Measurements from ENCODE around the gene INO80.

The INO80 gene

DNA sequence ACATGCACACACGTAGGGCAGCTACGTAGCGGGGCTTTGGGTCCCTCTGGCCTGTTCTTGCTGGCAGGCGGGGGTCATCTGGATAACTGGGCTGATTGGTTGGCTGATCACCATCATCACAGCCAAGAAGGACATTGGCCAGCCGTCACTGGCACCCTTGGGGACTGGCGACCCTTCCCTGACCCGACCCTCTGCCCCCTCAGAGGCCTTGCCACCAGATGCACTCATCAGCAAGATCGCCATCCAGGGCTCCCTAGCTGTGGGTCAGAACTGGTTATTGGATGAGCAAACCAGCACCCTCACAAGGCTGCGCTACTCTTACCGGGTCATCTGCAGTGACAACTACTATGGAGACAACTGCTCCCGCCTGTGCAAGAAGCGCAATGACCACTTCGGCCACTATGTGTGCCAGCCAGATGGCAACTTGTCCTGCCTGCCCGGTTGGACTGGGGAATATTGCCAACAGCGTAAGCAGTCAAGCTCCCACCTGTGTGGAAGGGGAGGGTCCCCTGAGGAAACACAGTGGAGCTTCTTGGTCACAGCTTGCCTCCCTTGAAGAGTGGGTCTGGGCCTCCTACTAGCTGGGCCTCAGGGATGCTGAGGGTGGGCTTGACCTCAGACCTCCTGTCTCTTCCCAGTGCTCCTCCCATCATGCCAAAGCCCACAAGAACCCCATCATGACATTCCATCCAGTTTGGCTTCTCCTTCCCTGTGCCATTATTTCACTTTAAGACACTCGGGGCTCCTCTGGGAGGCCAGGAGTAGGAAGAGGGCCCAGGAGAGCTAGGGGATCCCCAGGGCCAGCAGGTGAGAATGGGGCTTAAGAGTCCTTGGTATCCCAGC lies 184.6 kb downstream of the INO80 start:
- ATAC-seq (ENCODE audit: low read depth) (no peak), DNase-seq (ENCODE audit: low spot score in 2 of 2) (no peak)
- Mint-ChIP-seq H3K4me1 (peaks cover 32% of the 10 kb centered on the region), H3K27ac (no peak overlapping the region), H3K27me3 (peaks cover 31% of the 10 kb centered on the region), H3K4me3 (peak overlapping the region; percentile 67), H3K36me3 (no peaks in the 10 kb centered on the region), H3K9me3 (no peaks in the 10 kb centered on the region)

DNA sequence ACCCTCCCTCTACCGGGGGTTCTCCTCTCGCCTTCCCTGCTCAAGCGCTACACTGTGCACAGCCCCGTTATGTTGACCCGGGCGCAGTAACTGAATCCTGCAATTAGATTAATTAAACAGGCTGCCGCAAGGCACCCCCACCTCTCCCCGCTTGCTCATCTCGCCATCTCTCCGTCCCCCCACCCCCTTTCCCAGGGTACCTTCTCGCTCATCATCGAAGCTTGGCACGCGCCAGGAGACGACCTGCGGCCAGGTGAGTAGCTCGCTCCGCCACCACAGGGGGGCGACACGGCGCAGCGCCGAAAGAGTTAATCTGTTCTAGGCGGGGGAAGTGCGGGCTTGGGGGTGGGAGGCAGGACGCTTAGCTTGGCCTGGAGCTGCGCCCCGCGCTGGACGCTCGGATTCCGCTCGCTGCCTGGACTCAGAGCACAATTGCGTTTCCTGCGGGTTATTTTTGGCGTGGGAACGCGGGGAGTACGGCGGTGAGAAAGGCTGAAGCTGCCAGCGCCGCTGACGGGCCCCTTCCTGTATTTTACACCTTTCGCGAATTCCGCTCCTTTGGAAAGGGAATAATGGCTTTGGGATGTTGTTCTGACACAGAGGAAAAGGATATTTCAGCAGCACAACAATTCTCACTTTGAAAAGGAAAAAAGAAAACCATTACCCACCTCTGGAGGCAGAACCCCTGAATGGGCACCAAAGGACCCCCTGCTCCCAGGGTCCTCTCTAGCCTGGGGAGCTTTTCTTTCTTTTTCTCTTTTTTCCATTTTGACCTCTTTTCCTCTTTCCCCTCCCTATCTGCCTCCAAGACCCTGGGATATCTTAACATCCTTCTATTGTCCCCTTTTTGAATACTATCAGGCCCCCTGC lies 185.4 kb downstream of the INO80 start:
- no peaks in the 10 kb centered on the region for H3K36me3 Mint-ChIP-seq
- peak overlapping the region; percentile 17 for H3K27ac Mint-ChIP-seq
- DNase-seq (ENCODE audit: low spot score in 2 of 2): peak; percentile 44 to 46
- peaks cover 35% of the 10 kb centered on the region for H3K27me3 Mint-ChIP-seq
- H3K4me3 Mint-ChIP-seq: peak overlapping the region; percentile 82
- H3K4me1 Mint-ChIP-seq: peaks cover 36% of the 10 kb centered on the region
- ATAC-seq (ENCODE audit: low read depth): peak; percentile 32
- no peaks in the 10 kb centered on the region for H3K9me3 Mint-ChIP-seq

DNA sequence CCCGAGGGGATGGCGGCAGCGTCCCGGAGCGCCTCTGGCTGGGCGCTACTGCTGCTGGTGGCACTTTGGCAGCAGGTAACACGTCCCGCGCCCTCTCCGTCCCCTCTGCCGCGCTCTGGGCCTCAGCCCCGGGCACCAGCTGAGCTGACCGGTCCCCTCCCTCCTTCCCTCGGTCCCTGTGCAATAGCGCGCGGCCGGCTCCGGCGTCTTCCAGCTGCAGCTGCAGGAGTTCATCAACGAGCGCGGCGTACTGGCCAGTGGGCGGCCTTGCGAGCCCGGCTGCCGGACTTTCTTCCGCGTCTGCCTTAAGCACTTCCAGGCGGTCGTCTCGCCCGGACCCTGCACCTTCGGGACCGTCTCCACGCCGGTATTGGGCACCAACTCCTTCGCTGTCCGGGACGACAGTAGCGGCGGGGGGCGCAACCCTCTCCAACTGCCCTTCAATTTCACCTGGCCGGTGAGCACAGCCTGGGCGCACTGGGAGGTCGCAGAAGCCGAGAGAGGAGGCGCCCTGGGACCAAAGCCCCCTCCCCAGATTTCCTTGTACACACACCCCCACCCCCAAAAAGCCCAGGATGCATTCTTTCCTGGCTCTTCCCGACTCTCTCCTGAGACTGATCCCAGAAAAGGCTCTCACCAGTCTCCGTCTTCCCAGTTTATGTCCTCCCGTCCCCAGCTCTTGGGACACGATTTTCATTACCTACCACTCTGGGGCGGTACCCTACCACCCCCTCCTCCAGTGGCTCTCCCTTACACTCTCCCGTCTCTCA lies 186.2 kb downstream of the INO80 start:
- H3K4me1 Mint-ChIP-seq: peaks cover 36% of the 10 kb centered on the region
- H3K27ac Mint-ChIP-seq: peak overlapping the region; percentile 17
- ATAC-seq (ENCODE audit: low read depth) (no peak), DNase-seq (ENCODE audit: low spot score in 2 of 2) (no peak)
- no peaks in the 10 kb centered on the region for H3K9me3 Mint-ChIP-seq
- H3K27me3 Mint-ChIP-seq: peaks cover 38% of the 10 kb centered on the region
- peak overlapping the region; percentile 82 for H3K4me3 Mint-ChIP-seq
- no peaks in the 10 kb centered on the region for H3K36me3 Mint-ChIP-seq
